ENCODE results near the gene PRMT1. TPM values are rescaled to one million over a fixed set of nuclear protein-coding genes. Genes with fewer than 3 reads are reported as not detected.

Gene PRMT1
- total and polyA plus RNA-seq, 2 of the 13 experiments (the other 11 are each of a cell fraction or from before 2014, with no cell fraction given): 324 to 374 TPM

- TF ChIP-seq, protein P1, sequence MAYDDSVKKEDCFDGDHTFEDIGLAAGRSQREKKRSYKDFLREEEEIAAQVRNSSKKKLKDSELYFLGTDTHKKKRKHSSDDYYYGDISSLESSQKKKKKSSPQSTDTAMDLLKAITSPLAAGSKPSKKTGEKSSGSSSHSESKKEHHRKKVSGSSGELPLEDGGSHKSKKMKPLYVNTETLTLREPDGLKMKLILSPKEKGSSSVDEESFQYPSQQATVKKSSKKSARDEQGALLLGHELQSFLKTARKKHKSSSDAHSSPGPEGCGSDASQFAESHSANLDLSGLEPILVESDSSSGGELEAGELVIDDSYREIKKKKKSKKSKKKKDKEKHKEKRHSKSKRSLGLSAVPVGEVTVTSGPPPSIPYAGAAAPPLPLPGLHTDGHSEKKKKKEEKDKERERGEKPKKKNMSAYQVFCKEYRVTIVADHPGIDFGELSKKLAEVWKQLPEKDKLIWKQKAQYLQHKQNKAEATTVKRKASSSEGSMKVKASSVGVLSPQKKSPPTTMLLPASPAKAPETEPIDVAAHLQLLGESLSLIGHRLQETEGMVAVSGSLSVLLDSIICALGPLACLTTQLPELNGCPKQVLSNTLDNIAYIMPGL (CRISPR knock-in tag; IDR thresholded peaks at IDR 0.05; ENCODE audit: borderline replicate concordance in 1 of 2, low read depth in 1 of 2): peak in 1 of 2 experiments; percentile 78; a peak in 2 of 4 replicates
- no peak for TF ChIP-seq NR3C1 (CRISPR knock-in tag; IDR thresholded peaks at IDR 0.05)
- TF ChIP-seq CTCF (CRISPR knock-in tag; IDR thresholded peaks at IDR 0.05): peak; percentile 75
- TF ChIP-seq ZNF605 (CRISPR knock-in tag; IDR thresholded peaks at IDR 0.05): 0 out of 2 replicates have a peak, but pooled peaks have one; percentile 13
- no peak for TF ChIP-seq HDAC1 (CRISPR knock-in tag; IDR thresholded peaks at IDR 0.05)
- no peak for TF ChIP-seq PCBP1 (IDR thresholded peaks at IDR 0.05; ENCODE audit: borderline replicate concordance, low read depth, low read length)
- no peak for TF ChIP-seq ZNF329 (CRISPR knock-in tag; IDR thresholded peaks at IDR 0.05; ENCODE audit: low read depth)
- TF ChIP-seq CBX2 (IDR thresholded peaks at IDR 0.05; ENCODE audit: low read depth, low read length): no peak
- TF ChIP-seq CBX2 (CRISPR knock-in tag; IDR thresholded peaks at IDR 0.05; ENCODE audit: low read depth): no peak
- no peak for TF ChIP-seq SNAPC2 (CRISPR knock-in tag; IDR thresholded peaks at IDR 0.05)
- no peak for TF ChIP-seq ZSCAN31 (CRISPR knock-in tag; IDR thresholded peaks at IDR 0.05; ENCODE audit: low read depth)
- no peak for TF ChIP-seq ELF1 (CRISPR knock-in tag; IDR thresholded peaks at IDR 0.05)
- 0 out of 2 replicates have a peak, but pooled peaks have one; percentile 30 for TF ChIP-seq NR2F2 (IDR thresholded peaks at IDR 0.05; ENCODE audit: borderline replicate concordance, low read depth)
- TF ChIP-seq ZNF136 (CRISPR knock-in tag; IDR thresholded peaks at IDR 0.05; ENCODE audit: low read depth): no peak
- TF ChIP-seq ELF4 (CRISPR knock-in tag; IDR thresholded peaks at IDR 0.05; ENCODE audit: borderline replicate concordance): no peak
- TF ChIP-seq POLR2A (IDR thresholded peaks at IDR 0.05; ENCODE audit: insufficient read depth in 1 of 2, low read depth in 2 of 2, low read length in 2 of 2): no peak
- TF ChIP-seq ZNF235 (CRISPR knock-in tag; IDR thresholded peaks at IDR 0.05; ENCODE audit: borderline replicate concordance): no peak
- TF ChIP-seq YY1 (IDR thresholded peaks at IDR 0.05; ENCODE audit: insufficient read depth, insufficient replicate concordance, low read depth, low read length): peak; percentile 7
- no peak for TF ChIP-seq NBN (conservative IDR thresholded peaks at IDR 0.05)
- no peak for TF ChIP-seq ZNF10 (CRISPR knock-in tag; IDR thresholded peaks at IDR 0.05; ENCODE audit: borderline replicate concordance, low read depth)
- no peak for TF ChIP-seq KDM1A (CRISPR knock-in tag; IDR thresholded peaks at IDR 0.05)
- no peak for TF ChIP-seq PHF8 (CRISPR knock-in tag; IDR thresholded peaks at IDR 0.05)
- TF ChIP-seq ZBTB42 (CRISPR knock-in tag; IDR thresholded peaks at IDR 0.05): no peak
- TF ChIP-seq DPF2 (CRISPR knock-in tag; IDR thresholded peaks at IDR 0.05; ENCODE audit: borderline replicate concordance, low read depth): no peak
- TF ChIP-seq FOXJ3 (CRISPR knock-in tag; IDR thresholded peaks at IDR 0.05; ENCODE audit: borderline replicate concordance): no peak
- 0 out of 2 replicates have a peak, but pooled peaks have one; percentile 39 for TF ChIP-seq KDM3A (CRISPR knock-in tag; IDR thresholded peaks at IDR 0.05; ENCODE audit: low read depth)
- TF ChIP-seq FOXA1 (IDR thresholded peaks at IDR 0.05): no peak
- no peak for TF ChIP-seq FOXA1 (CRISPR knock-in tag; IDR thresholded peaks at IDR 0.05)
Measured at GRCh38 chr19:49677901-49678674, 1.0 kb downstream of the PRMT1 start (continued).

Measured in HepG2 (cell line).